Activated CD4-positive, CD25-positive, alpha-beta regulatory T cell treated with anti-CD3 and anti-CD28 coated beads, Interleukin-2, amount 50 U/mL, for 72 hours (primary cell): ENCODE measurements around the gene SELENBP1.
"Not testable (repeated sequence)": the region's sequence is repeated elsewhere in the genome, so short reads cannot be mapped to it uniquely, and the experiment has no call there.

Source experiments
- DNase-seq: peaks from one replicate; pipeline ENCODE4 v3.0.0; 2021

The SELENBP1 gene

DNA sequence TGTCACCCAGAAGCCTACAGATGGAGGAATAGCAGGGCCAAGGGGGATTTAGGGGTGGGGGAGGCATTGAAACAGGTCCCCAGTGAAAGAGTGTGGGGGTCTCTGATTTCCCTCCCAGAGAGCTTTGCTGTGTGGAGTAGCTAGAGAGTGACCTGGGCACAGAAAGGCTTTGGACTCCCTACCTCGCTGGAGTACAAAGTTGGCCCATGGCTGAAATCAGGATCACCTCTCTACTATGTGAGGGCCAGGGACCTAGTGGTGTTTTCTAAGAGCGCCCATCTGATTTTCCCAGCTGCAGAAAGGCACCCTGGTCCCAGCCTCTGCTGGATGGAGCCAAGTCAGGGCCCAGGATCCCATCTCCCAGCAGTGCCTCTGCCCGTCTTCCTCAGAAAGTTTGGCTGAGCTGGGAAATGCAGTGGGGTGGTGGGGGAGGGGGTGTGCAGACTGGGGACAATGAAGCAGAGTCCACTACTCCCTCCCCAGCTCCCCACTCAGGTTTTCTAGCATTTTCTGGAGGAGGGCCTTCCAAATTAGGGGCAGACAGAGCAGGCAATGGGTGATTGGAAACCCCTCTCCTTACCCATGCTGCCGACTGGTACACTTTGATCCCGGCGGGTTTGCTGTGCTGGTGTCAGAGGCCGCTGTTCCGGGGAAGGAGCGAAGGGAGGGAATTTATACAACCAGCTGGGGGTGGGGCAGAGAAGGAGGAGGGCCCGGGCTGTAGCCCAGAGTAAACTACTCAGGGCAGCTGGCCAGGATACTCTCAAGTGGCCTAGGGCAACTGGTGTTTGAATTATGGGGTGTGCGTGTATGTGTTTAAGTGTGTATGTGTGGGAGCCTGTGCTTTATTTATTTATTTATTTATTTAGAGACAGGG lies at the start of gene SELENBP1:
Gene SELENBP1, minus strand, starts transcription at position 648 of the 877 bp plus-strand sequence. Its CDS starts 64 bp downstream, at position 584.
- no peak for DNase-seq

DNA sequence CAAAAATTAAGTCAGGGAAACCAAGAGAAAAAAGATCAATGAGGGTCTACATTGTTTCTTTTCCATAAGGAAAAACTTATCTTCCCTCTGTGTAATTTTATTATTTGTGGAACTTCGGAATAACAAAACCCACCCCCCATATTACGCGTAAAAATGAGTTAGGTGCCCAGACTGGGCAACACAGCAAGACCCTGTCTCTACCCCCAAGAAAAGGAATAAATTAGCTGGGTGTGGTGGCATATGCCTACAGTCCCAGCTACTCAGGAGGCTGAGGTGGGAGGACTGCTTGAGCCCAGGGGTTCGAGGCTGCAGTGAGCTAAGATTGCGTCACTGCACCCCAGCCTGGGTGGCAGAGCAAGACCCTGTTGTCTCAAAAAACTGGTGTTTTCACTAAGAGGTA lies 47.3 kb upstream of the SELENBP1 start:
- DNase-seq = no peak

DNA sequence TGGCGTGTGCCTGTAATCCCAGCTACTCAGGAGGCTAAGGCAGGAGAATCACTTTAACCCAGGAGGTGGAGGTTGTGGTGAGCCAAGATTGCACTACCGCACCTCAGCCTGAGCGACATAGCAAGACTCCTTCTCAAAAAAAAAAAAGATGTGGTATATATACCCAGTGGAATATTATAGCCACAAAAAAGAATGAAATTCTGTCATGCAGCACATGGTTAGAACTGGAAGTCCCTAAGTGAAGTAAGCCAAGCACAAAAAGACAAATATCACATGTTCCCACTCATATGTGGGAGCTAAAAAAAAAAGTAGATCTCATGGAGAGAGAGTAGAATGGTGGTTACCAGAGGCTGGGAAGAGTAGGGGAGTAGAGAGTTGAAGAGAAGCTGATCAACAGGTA lies 45.6 kb upstream of the SELENBP1 start:
- no peak for DNase-seq

DNA sequence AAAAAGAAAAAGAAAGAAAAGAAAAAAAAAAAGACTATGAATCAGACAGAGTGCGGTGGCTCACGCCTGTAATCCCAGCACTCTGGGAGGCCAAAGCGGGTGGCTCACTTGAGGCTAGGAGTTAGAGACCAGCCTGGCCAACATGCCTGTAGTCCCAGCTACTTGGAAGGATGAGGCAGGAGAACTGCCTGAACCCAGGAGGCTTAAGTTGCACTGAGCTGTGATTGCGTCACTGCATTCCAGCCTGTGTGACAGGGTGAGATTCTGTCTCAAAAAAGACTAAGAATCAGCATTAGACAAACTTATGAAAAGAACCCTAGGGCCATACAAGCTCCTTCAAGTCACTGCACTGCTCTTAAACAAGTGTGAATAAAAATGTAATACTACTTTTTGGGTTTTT lies 43.7 kb upstream of the SELENBP1 start:
- no peak for DNase-seq

DNA sequence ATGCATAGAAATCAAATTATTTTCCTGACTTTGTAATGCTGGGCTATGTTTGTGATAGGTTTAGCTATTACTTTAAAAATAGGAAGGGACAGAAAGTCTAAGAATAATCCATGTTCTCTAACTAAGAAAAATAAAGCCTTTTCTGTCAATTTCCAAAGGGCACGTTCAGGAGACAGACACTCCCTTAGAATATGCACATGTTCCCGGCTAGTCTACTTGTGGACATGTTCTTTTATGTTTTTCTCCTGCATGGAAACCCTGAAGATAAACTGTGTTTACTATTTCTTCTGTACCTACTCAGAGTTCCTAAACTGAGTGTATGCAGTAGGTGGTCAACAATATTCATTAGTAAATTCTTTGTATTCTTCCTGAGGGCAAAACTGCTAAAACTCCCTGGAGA lies 39.4 kb upstream of the SELENBP1 start:
- DNase-seq = no peak

- no peak for DNase-seq
These were observed 36.4 kb upstream of the SELENBP1 start for GRCh38 chr1:151408891-151409290.

DNA sequence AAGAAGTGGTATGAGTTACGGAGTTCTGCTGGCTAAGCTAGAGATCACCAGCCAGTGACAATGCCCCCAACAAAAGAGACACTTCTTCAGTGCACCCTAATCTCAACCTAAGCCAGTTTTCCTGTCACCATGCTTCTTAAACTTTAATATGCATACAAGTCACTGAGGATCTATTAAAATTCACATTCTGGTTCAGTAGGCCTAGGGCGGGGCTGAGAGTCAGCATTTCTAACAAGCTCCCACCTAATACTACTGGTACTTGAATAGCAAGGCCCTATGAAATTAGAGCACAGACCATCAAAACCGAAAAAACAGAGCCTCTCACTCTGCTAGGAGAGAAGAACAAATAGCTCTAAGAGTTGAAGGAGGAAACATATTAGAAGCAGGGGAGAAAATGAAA lies 34.8 kb upstream of the SELENBP1 start:
- no peak for DNase-seq

- no peak for DNase-seq
These were observed 33.7 kb upstream of the SELENBP1 start for GRCh38 chr1:151406176-151406575.

- DNase-seq = no peak
These were observed 32.9 kb upstream of the SELENBP1 start for GRCh38 chr1:151405187-151405951.

- no peak for DNase-seq
These were observed 31.1 kb upstream of the SELENBP1 start for GRCh38 chr1:151403612-151404011.

- DNase-seq = no peak
These were observed 30.3 kb upstream of the SELENBP1 start for GRCh38 chr1:151402764-151403163.

DNA sequence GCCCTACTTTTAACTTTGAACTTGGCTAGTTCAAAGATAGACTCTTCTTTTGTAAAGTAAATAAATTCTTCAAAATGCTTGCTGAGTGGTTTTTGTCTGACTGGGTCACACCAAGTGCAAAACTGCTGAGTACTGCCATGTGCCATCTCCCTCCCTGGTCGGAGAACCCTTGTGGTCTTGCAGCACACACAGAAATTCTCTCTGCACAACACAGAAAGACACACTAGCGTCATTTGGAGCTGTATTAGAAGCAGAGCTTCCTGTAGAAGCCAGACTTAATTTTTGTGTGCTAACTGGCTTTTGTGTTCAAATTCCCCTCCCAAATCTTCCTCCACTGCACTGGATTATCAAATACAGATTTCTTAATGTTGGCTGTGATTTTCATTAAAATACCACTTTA lies 29.4 kb upstream of the SELENBP1 start:
- no peak for DNase-seq

DNA sequence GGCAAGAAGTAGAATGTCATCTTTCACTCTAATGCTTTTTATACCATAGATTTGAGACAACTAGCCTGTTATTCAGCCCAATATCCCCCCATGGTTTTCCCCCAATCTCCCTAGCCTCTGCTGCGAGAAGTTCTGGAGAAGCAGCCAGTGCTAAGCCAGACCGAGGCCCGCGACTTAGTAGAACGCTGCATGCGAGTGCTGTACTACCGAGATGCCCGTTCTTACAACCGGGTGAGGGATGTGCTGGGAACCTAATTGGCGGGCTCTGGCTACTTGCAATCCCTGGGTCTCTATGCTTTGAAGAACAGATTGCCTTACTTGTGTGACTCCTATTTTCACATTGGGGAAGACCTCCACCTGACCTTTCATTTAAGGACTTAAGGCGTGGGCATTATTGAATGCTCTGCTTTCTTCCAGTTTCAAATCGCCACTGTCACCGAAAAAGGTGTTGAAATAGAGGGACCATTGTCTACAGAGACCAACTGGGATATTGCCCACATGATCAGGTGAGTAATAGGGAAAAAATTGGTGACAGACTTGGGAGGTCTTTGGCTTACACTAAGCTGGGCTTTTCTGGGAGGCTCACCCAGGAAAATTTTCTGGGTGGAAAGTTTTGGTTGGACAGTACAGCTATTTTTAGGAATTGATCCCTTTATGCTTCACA lies 28.8 kb upstream of the SELENBP1 start:
- no peak for DNase-seq

- peak; percentile 71 for DNase-seq
These were observed 27.0 kb upstream of the SELENBP1 start, which contains the start of gene PSMB4 for GRCh38 chr1:151399324-151400171. PSMB4 (plus strand) TSS chr1:151399573; CDS start chr1:151399588, 15 bp downstream.

DNA sequence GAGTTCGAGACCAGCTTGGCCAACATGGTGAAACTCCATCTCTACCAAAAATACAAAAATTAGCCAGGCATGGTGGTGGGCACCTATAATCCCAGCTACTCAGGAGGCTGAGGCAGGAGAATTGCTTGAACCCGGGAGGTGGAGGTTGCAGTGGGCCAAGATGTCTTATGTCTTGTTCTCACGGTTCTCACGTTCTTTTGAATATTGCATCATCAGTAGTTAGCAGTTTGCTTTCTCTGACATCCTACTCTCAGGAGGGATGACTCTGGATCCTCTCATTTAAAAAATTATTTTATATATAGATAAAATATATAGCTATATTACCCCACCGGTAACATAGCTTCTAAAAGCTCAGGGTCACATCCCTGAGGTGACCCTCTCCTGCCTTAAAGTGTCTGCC lies 23.8 kb upstream of the SELENBP1 start:
- DNase-seq = not testable (repeated sequence)

DNA sequence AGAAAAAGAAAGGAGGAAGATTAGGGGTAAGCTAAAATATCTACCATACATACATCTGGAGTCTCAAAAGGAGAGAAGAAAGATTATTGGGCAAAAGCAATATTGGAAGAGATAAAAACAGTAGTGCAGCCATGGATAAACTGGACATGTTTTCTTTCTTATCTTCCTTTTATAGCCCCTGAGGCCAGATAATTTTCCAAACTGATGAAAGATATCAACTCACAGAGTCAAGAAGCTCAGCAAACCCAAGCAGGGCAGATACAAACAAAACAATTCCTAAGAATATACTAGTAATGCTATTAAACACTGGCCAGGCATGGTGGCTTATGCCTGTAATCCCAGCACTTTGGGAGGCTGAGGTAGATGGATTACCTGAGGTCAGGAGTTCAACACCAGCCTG lies 21.1 kb upstream of the SELENBP1 start:
- no peak for DNase-seq

DNA sequence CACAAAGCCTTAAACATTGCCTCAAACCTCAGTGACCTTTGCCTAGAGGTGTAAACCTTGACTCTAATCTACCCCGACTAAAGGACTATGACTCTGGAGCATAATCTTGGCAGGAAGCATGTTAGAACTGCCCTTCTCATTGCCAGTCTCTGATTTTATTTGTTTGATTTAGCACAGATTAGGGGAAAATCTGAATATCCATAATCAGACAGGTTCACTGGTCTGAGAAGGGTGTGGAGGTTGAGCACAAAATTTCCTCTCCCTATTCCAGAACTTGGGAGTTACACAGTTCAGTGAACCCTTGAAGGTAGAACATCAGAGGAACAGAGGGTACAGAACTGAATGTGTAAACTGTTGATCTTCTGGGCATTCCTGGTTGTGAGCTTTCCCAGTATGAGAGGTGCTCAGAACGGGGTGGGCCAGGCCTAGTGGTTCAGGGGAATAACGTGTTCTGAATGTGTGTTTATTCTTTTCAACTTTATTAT lies 18.6 kb upstream of the SELENBP1 start:
- no peak for DNase-seq

DNA sequence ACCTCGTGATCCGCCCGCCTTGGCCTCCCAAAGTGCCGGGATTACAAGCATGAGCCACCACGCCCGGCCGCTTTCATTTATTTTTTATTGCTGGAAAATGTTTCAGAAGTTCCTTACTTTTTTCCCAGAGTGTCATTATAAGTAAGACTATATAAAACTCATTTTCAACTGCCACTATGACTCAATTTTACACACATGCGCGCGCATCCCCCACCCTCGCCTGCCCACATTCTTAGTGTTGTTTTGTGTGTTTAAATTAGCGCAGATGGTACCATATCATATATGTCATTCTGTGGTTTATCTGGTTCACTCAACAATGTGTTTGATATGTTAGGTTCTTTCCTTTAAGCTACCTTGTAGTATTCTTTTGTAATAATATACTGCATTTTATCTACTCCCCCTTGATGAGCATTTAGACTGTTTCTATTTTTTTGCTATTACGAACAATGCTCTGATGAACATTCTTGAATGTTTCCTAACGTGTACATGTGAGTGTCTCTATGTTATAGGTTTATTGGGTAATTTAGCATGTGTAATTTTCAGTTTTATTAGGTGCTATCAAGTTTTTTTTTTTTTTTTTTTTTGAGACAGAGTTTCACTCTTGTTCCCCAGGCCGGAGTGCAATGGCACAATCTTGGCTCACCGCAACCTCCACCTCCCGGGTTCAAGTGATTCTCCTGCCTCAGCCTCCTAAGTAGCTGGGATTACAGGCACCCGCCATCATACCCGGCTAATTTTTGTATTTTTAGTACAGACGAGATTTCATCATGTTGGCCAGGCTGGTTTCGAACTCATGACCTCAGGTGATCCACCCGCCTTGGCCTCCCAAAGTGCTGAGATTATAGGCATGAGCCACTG lies 17.9 kb upstream of the SELENBP1 start:
- DNase-seq = not testable (repeated sequence)

DNA sequence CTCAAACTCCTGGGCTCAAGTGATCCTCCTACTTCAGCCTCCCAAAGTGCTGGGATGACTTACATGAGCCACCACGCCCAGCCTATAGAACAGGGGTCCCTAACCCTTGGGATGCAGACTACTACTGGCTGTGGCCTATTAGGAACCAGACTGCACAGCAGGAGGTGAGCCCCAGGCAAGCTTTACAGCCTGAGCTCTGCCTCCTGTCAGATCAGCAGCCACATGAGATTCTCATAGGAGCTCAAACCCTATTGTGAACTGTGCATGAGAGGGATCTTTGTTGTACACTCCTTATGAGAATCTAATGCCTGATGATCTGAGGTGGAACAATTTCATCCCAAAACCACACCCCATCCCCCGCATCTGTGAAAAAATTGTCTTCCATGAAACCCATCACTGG lies 13.5 kb upstream of the SELENBP1 start:
- DNase-seq = no peak

GRCh38 chr1:151384584-151384983 lies 12.1 kb upstream of the SELENBP1 start:
- DNase-seq = no peak

DNA sequence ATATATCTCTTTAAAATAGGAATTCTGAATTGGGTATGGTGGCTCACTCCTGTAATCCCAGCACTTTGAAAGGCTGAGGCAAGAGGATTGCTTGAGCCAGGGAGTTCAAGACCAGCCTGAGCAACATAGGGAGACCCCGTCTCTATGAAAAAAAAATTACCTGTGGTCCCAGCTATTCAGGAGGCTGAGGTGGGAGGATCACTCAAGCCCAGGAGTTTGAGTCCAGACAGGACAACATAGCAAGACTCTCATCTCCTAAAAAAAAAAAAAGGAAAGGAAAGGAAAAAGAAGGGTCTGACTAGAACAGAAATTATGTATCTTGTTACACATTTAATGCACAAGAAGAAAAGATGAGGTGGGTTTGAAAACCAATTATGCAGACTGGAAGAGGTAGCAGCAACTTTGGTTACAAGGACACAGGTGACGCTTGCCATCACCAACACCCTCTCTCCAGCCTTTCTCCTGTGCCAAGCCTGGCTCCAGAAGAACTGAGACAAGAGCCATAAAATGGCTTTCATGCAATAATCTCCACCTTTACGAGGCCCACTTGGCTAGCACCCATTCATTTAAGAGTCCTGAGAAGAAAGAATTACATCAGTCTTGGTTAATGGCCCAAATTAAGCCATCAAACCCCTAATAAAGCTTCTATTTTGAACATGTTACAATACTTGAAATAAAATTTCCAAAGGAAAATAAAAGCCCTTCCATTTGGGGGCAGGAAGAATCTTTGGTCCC lies 4.8 kb upstream of the SELENBP1 start:
- DNase-seq = no peak
